Measurements from ENCODE around the gene ANKRD33.

ANKRD33 gene

GRCh38 chr12:51887476-51888315 lies at the start of gene ANKRD33:
ANKRD33 (plus strand) TSS chr12:51888103; CDS start chr12:51888187, 84 bp downstream.
- DNase-seq = no peak

GRCh38 chr12:51838762-51839161 lies 49.1 kb upstream of the ANKRD33 start:
- DNase-seq = no peak

GRCh38 chr12:51839310-51839947 lies 48.5 kb upstream of the ANKRD33 start:
- no peak for DNase-seq

GRCh38 chr12:51840966-51841365 lies 46.9 kb upstream of the ANKRD33 start:
- no peak for DNase-seq

- no peak for DNase-seq
Measured at GRCh38 chr12:51841727-51842126, 46.2 kb upstream of the ANKRD33 start.

- no peak for DNase-seq
Measured at GRCh38 chr12:51844854-51845253, 43.0 kb upstream of the ANKRD33 start.

GRCh38 chr12:51845482-51845881 lies 42.4 kb upstream of the ANKRD33 start:
- DNase-seq = no peak

- no peak for DNase-seq
Measured at GRCh38 chr12:51846271-51846691, 41.6 kb upstream of the ANKRD33 start.

- DNase-seq = no peak
Measured at GRCh38 chr12:51846911-51847642, 40.8 kb upstream of the ANKRD33 start.

GRCh38 chr12:51847643-51848325 lies 40.1 kb upstream of the ANKRD33 start:
- DNase-seq = no peak

GRCh38 chr12:51848326-51848727 lies 39.6 kb upstream of the ANKRD33 start, which contains the start of gene FIGNL2:
FIGNL2 (minus strand) TSS chr12:51848718; CDS start chr12:51822413, 26,305 bp downstream.
- DNase-seq = no peak

- DNase-seq = no peak
Measured at GRCh38 chr12:51848841-51849735, 38.8 kb upstream of the ANKRD33 start.

- DNase-seq = no peak
Measured at GRCh38 chr12:51850081-51850964, 37.6 kb upstream of the ANKRD33 start.

GRCh38 chr12:51850965-51851299 lies 37.0 kb upstream of the ANKRD33 start:
- DNase-seq = no peak

- no peak for DNase-seq
Measured at GRCh38 chr12:51851413-51852124, 36.3 kb upstream of the ANKRD33 start.

- no peak for DNase-seq
Measured at GRCh38 chr12:51852404-51853137, 35.3 kb upstream of the ANKRD33 start.

- no peak for DNase-seq
Measured at GRCh38 chr12:51855586-51856428, 32.1 kb upstream of the ANKRD33 start.

- DNase-seq = no peak
Measured at GRCh38 chr12:51860986-51861385, 26.9 kb upstream of the ANKRD33 start.
